ENCODE results near the gene RPS16.

RPS16 gene

GRCh38 chr19:39415111-39416046 is 20.4 kb downstream of the RPS16 start:
- TF ChIP-seq USF1 (IDR thresholded peaks at IDR 0.05) (no peak), EGR1 (IDR thresholded peaks at IDR 0.05) (no peak), RAD21 (IDR thresholded peaks at IDR 0.05; ENCODE audit: low read depth) (no peak), MAX (IDR thresholded peaks at IDR 0.05) (no peak), TAF1 (IDR thresholded peaks at IDR 0.05; ENCODE audit: low read depth) (no peak), NFIC (IDR thresholded peaks at IDR 0.05) (no peak), YY1 (IDR thresholded peaks at IDR 0.05; ENCODE audit: low read depth) (no peak), TCF12 (IDR thresholded peaks at IDR 0.05; ENCODE audit: low read depth) (no peak), CEBPB (IDR thresholded peaks at IDR 0.05) (no peak), TEAD4 (IDR thresholded peaks at IDR 0.05) (no peak), EP300 (IDR thresholded peaks at IDR 0.05; ENCODE audit: borderline replicate concordance) (no peak), ZBTB7A (IDR thresholded peaks at IDR 0.05; ENCODE audit: low read depth) (no peak), REST (IDR thresholded peaks at IDR 0.05; ENCODE audit: low read depth) (no peak), FOXM1 (IDR thresholded peaks at IDR 0.05; ENCODE audit: borderline replicate concordance, low read depth) (no peak), CREB1 (IDR thresholded peaks at IDR 0.05; ENCODE audit: low read depth) (no peak)

- TF ChIP-seq TCF12 (IDR thresholded peaks at IDR 0.05; ENCODE audit: low read depth) (no peak), TAF1 (IDR thresholded peaks at IDR 0.05; ENCODE audit: low read depth) (no peak), YY1 (IDR thresholded peaks at IDR 0.05; ENCODE audit: low read depth) (no peak), FOXM1 (IDR thresholded peaks at IDR 0.05; ENCODE audit: borderline replicate concordance, low read depth) (no peak), USF1 (IDR thresholded peaks at IDR 0.05) (no peak), TEAD4 (IDR thresholded peaks at IDR 0.05) (no peak), NFIC (IDR thresholded peaks at IDR 0.05) (no peak), CREB1 (IDR thresholded peaks at IDR 0.05; ENCODE audit: low read depth) (no peak), CEBPB (IDR thresholded peaks at IDR 0.05) (no peak), ZBTB7A (IDR thresholded peaks at IDR 0.05; ENCODE audit: low read depth) (no peak), EP300 (IDR thresholded peaks at IDR 0.05; ENCODE audit: borderline replicate concordance) (no peak), REST (IDR thresholded peaks at IDR 0.05; ENCODE audit: low read depth) (no peak), EGR1 (IDR thresholded peaks at IDR 0.05) (no peak), RAD21 (IDR thresholded peaks at IDR 0.05; ENCODE audit: low read depth) (no peak), MAX (IDR thresholded peaks at IDR 0.05) (no peak)
These were observed 21.7 kb downstream of the RPS16 start for GRCh38 chr19:39413911-39414608.

- TF ChIP-seq EP300 (IDR thresholded peaks at IDR 0.05; ENCODE audit: borderline replicate concordance) (no peak), EGR1 (IDR thresholded peaks at IDR 0.05) (peak; percentile 82), YY1 (IDR thresholded peaks at IDR 0.05; ENCODE audit: low read depth) (no peak), CEBPB (IDR thresholded peaks at IDR 0.05) (no peak), MAX (IDR thresholded peaks at IDR 0.05) (0 out of 2 replicates have a peak, but pooled peaks have one; percentile 10), ZBTB7A (IDR thresholded peaks at IDR 0.05; ENCODE audit: low read depth) (no peak; the same call in 1 of the 2 replicates), TAF1 (IDR thresholded peaks at IDR 0.05; ENCODE audit: low read depth) (peak; percentile 32; the same call in 1 of the 2 replicates), USF1 (IDR thresholded peaks at IDR 0.05) (no peak), CREB1 (IDR thresholded peaks at IDR 0.05; ENCODE audit: low read depth) (no peak), REST (IDR thresholded peaks at IDR 0.05; ENCODE audit: low read depth) (no peak), NFIC (IDR thresholded peaks at IDR 0.05) (no peak), TCF12 (IDR thresholded peaks at IDR 0.05; ENCODE audit: low read depth) (no peak), FOXM1 (IDR thresholded peaks at IDR 0.05; ENCODE audit: borderline replicate concordance, low read depth) (no peak)
These were observed 22.4 kb downstream of the RPS16 start for GRCh38 chr19:39413272-39413910.
